HG03558 (cell line): Measurements from ENCODE around the gene EHHADH.

Experiments
- ATAC-seq: cut with Tn5 transposase; IDR thresholded peaks from one replicate; pipeline ENCODE4 v1.9.1; 2021; ENCODE audit warnings: moderate number of reproducible peaks; ENCODE audit not compliant: unreplicated experiment; ENCODE audit errors: extremely low read depth

The EHHADH gene

GRCh38 chr3:185151964-185152409 is 101.9 kb downstream of the EHHADH start:
- ATAC-seq: no peak

- no peak for ATAC-seq
These were observed 102.5 kb downstream of the EHHADH start for GRCh38 chr3:185151101-185151963.

- no peak for ATAC-seq
These were observed 103.3 kb downstream of the EHHADH start for GRCh38 chr3:185150561-185150960.

- ATAC-seq: no peak
These were observed 104.3 kb downstream of the EHHADH start for GRCh38 chr3:185149591-185149990.

GRCh38 chr3:185145511-185145910 is 108.3 kb downstream of the EHHADH start:
- ATAC-seq: no peak

- no peak for ATAC-seq
These were observed 109.1 kb downstream of the EHHADH start for GRCh38 chr3:185144784-185145183.
